Measurements from ENCODE around the gene MPC2. TPM values are rescaled to one million over a fixed set of nuclear protein-coding genes. Genes with fewer than 3 reads are reported as not detected.

The MPC2 gene
- total RNA-seq = 12.2 and 17.5 TPM in 2 replicates

GRCh38 chr1:167936930-167937708 lies at the start of gene MPC2:
TSS of gene MPC2 (minus strand) at chr1:167937072. CDS start at chr1:167935841, 1,231 bp downstream.

DNA sequence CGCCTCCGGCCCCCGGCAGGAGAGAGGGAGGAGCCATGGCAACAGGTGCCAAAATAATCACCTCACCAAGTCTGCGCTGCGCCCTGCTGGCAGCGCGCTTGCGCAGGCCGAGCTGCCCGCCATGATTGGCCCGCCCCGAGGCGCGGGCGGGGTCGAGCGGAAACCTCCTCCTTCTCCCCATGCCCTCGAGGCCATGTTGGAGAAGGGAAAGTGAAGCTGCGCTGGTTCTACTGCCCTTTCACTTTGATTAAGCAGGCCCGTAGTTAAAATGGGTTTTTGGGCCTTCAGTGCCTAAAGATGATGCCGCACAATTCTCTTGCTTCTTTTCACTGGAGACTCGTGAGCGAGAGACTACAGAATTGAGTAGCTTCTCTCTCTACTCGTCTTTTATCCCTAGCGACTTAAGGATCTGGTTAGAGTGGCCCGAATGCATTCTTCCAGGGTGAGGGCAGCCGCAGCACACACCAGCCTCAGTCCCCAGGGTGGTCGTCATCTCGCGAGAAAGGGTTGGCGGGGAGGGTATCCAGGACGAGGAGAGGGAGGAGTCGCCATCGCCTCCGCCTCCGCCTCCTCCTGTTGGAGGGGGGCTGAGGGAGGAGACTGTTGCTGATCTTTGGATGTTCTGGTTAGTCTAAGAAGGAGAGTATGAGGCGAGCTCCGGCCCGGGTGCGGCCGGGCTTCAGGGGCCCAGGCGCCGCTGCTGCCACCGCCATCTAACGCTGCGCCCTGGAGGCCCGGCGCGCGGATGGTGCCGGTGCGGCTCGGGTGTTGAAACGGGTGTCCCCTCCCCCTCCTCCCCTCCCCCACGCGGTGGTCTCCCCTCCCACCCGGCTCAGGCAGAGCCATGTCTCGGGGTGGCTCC lies 573 bp downstream of the MPC2 start, which contains the start of gene DCAF6:
TSS of gene DCAF6 (plus strand) at position 616 of the 862 bp plus-strand sequence. CDS start at position 845, 229 bp downstream.

DNA sequence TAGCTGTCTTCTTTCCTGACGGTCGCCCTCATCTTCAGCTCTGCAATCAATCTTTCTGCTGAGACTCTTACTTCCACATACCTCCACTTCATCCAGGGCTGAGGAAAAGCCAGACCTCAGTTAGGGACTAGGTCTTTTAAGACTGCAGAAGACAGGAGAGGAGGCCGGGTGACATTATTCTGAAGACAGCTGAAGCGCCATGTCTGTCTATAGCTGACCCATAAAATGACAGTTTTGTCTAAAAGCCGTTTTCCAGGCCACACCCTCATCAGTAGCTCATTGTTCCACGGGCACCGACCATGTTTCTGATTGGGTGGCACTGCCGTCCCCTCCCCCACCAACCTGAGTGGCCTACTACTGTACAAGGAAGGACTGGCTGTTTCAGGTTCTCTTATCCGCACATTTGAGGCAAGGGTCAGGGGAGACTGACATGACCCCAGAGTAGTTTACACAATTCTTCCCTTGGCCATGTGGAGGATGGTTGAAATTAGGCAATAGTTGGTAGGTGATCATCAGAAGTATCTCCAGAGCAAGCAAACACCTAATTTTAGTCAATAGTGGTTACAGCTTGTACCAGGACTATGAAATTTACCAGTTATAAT lies 22.9 kb downstream of the MPC2 start, which contains the start of gene ADCY10:
TSS of gene ADCY10 (minus strand) at position 240 of the 602 bp plus-strand sequence. CDS start 8,994 bp downstream, outside the sequence.

Other genes with a start within 250 kb of the MPC2 start
- 67.7 and 121 TPM in 2 replicates for gene MPZL1, start 215.1 kb downstream of the MPC2 start, total RNA-seq
- gene ADCY10, start 22.9 kb downstream of the MPC2 start, total RNA-seq = under 0.01 TPM in 2 replicates
- 36.6 and 61.1 TPM in 2 replicates for gene DCAF6, start 389 bp downstream of the MPC2 start, total RNA-seq
- 11.2 and 32.2 TPM in 2 replicates for gene GPR161, start 199.9 kb upstream of the MPC2 start, total RNA-seq
- gene TIPRL, start 241.9 kb upstream of the MPC2 start, total RNA-seq = 24.6 and 46.5 TPM in 2 replicates

Measured in bladder microvascular endothelial cell (primary cell).